Nephron (organoid): ENCODE measurements around the gene DIS3L2.
"Not testable (repeated sequence)": the region's sequence is repeated elsewhere in the genome, so short reads cannot be mapped to it uniquely, and the experiment has no call there.

Experiments used
- H3K27ac Mint-ChIP-seq, 3 experiments: 2 replicates each; pipeline ENCODE4 v1.8.0; 2020; ENCODE audit warnings: mixed read lengths in 3 of 3, mild to moderate bottlenecking in 2 of 3, moderate library complexity in 1 of 3
- H3K27me3 Mint-ChIP-seq: 2 replicates; pipeline ENCODE4 v1.8.0; 2021; ENCODE audit warnings: low read depth, mild to moderate bottlenecking, moderate library complexity, mixed read lengths
- H3K36me3 Mint-ChIP-seq: 2 replicates; pipeline ENCODE4 v1.8.0; 2020; ENCODE audit warnings: low read depth, mixed read lengths
- H3K4me1 Mint-ChIP-seq: 2 replicates; pipeline ENCODE4 v1.8.0; 2020; ENCODE audit warnings: mixed read lengths
- H3K4me3 Mint-ChIP-seq, 3 experiments: 2 replicates each; pipeline ENCODE4 v1.8.0; 2020; ENCODE audit warnings: mild to moderate bottlenecking in 3 of 3, mixed read lengths in 3 of 3, moderate library complexity in 2 of 3
- H3K9me3 Mint-ChIP-seq: 2 replicates; pipeline ENCODE4 v1.8.0; 2020; ENCODE audit warnings: mixed read lengths
- TF ChIP-seq, protein P1 (sequence below), 3 experiments: fragments of 200-600 bp; sonication (generic); IDR thresholded peaks; one replicate each; pipeline ENCODE4 v1.5.0; 2021; ENCODE audit warnings: antibody characterized with exemption in 3 of 3; ENCODE audit not compliant: unreplicated experiment in 3 of 3

DIS3L2 gene

DNA sequence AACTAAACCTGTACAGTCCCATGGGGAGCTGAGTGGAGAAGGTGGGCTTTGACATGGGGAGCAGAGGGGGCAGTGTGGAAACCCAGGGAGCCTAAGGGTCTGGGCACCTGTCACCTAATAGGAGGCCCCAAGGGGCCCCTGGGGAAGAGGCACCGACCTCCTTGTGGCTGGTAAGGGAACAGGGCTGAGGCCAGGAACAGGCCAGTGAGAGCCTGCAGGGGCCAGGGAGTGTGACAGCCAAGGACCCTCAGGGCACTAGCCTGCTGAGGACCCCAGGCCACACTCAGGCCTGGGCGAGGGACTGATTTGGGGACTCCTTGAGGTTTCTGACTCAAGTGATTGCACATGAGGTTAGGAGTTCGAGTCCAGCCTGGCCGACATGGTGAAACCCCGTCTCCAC, 392.6 kb downstream of the DIS3L2 start:
- no peaks in the 10 kb centered on the region for H3K4me1 Mint-ChIP-seq
- H3K27me3 Mint-ChIP-seq, result peaks cover 6% of the 10 kb centered on the region
- H3K9me3 Mint-ChIP-seq, result no peaks in the 10 kb centered on the region
- TF ChIP-seq, protein P1, sequence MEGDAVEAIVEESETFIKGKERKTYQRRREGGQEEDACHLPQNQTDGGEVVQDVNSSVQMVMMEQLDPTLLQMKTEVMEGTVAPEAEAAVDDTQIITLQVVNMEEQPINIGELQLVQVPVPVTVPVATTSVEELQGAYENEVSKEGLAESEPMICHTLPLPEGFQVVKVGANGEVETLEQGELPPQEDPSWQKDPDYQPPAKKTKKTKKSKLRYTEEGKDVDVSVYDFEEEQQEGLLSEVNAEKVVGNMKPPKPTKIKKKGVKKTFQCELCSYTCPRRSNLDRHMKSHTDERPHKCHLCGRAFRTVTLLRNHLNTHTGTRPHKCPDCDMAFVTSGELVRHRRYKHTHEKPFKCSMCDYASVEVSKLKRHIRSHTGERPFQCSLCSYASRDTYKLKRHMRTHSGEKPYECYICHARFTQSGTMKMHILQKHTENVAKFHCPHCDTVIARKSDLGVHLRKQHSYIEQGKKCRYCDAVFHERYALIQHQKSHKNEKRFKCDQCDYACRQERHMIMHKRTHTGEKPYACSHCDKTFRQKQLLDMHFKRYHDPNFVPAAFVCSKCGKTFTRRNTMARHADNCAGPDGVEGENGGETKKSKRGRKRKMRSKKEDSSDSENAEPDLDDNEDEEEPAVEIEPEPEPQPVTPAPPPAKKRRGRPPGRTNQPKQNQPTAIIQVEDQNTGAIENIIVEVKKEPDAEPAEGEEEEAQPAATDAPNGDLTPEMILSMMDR (IDR thresholded peaks at IDR 0.05; ENCODE audit: unreplicated experiment in 3 of 3), result no peak
- no peak overlapping the region for H3K27ac Mint-ChIP-seq
- H3K36me3 Mint-ChIP-seq, result no peaks in the 10 kb centered on the region
- no peak overlapping the region for H3K4me3 Mint-ChIP-seq

GRCh38 chr2:232361646-232362045, 400.1 kb downstream of the DIS3L2 start:
- Mint-ChIP-seq H3K27me3 (no peaks in the 10 kb centered on the region), H3K9me3 (peaks cover 4% of the 10 kb centered on the region), H3K4me3 (no peak overlapping the region), H3K27ac (no peak overlapping the region), H3K36me3 (no peaks in the 10 kb centered on the region), H3K4me1 (no peaks in the 10 kb centered on the region)
- TF ChIP-seq, protein P1 (IDR thresholded peaks at IDR 0.05; ENCODE audit: unreplicated experiment in 3 of 3), result no peak

- Mint-ChIP-seq H3K27ac (no peak overlapping the region), H3K4me3 (no peak overlapping the region)
- TF ChIP-seq, protein P1 (IDR thresholded peaks at IDR 0.05; ENCODE audit: unreplicated experiment in 3 of 3), result no peak
Measured at GRCh38 chr2:232362174-232362900, 400.8 kb downstream of the DIS3L2 start.

DNA sequence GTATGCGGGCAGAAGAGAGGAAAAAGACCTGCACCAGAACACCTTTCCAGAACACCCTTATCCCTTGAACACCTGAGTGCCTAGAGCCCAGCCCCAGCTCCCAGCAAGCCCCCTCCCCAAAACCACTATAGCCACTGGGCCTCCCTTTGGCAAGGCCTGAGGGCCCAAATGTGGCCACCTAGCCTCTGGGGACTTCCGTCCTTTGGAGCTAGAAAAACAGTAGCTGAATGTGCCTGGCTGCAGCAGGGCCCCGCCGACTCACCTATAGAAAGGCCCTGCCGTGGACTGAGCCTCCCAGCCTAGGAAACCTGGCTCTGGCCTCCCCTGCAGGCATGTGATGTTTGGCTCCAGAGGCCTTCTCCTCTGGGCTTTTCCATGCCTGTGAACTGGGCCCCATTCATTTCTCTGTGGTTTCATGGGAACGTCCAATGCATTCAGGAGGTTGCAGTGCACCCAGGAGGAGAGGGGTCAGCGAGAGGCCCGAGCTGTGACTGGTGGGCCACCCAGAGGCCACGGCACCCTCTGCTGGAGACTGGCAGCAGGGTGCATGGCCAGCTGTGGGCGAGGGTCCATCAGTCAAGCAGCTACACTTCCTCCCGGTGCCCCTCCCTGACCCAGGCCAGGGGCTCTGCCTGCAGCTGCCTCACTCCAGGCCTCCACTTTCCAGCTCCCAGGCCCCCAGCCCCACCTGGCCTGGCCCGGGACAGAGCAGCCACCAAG, 401.7 kb downstream of the DIS3L2 start:
- H3K36me3 Mint-ChIP-seq, H3K9me3 Mint-ChIP-seq, H3K4me3 Mint-ChIP-seq, H3K27ac Mint-ChIP-seq, H3K27me3 Mint-ChIP-seq, H3K4me1 Mint-ChIP-seq: not testable (repeated sequence)

More at GRCh38 chr2:232362174-232362900, 400.8 kb downstream of the DIS3L2 start:
- Mint-ChIP-seq H3K9me3 (peaks cover 4% of the 10 kb centered on the region), H3K27me3 (no peaks in the 10 kb centered on the region), H3K36me3 (no peaks in the 10 kb centered on the region), H3K4me1 (no peaks in the 10 kb centered on the region)

GRCh38 chr2:232363784-232364615, 402.5 kb downstream of the DIS3L2 start:
- H3K4me3 Mint-ChIP-seq, result no peak overlapping the region
- no peaks in the 10 kb centered on the region for H3K4me1 Mint-ChIP-seq
- H3K36me3 Mint-ChIP-seq, result no peaks in the 10 kb centered on the region
- H3K27me3 Mint-ChIP-seq, result peaks cover 1% of the 10 kb centered on the region
- TF ChIP-seq, protein P1 (IDR thresholded peaks at IDR 0.05; ENCODE audit: unreplicated experiment in 3 of 3), result no peak
- no peak overlapping the region for H3K27ac Mint-ChIP-seq
- peaks cover 4% of the 10 kb centered on the region for H3K9me3 Mint-ChIP-seq

GRCh38 chr2:232364806-232365594, 403.5 kb downstream of the DIS3L2 start:
- H3K27ac Mint-ChIP-seq, H3K27me3 Mint-ChIP-seq, H3K9me3 Mint-ChIP-seq, H3K4me1 Mint-ChIP-seq, H3K4me3 Mint-ChIP-seq, H3K36me3 Mint-ChIP-seq: not testable (repeated sequence)
